ENCODE results near the gene FIBP.

- TF ChIP-seq IRF2 (CRISPR knock-in tag; IDR thresholded peaks at IDR 0.05; ENCODE audit: borderline replicate concordance, low read depth) (no peak), CTCF (IDR thresholded peaks at IDR 0.05) (no peak), NR3C1 (CRISPR knock-in tag; conservative IDR thresholded peaks at IDR 0.05; ENCODE audit: low read depth) (no peak), MXD4 (CRISPR knock-in tag; IDR thresholded peaks at IDR 0.05; ENCODE audit: borderline replicate concordance) (no peak), GABPB1 (CRISPR knock-in tag; IDR thresholded peaks at IDR 0.05) (no peak)
Observed at GRCh38 chr11:65898656-65899355, 10.5 kb upstream of the FIBP start.
